Measurements from ENCODE around the gene GPR137C. TPM values are rescaled to one million over a fixed set of nuclear protein-coding genes. Genes with fewer than 3 reads are reported as not detected.

GPR137C gene
- total RNA-seq, 1 experiment from 2014 or later: 0.69 TPM

GRCh38 chr14:52678591-52678990, 126.0 kb downstream of the GPR137C start:
- no peak overlapping the region for H3K4me3 ChIP-seq (ENCODE audit: insufficient read depth, low read depth, low read length)
- no peaks in the 10 kb centered on the region for H3K27me3 ChIP-seq (ENCODE audit: control insufficient read depth, insufficient read depth, low read length)
- DNase-seq: no peak
- H3K36me3 ChIP-seq (replicated peaks; ENCODE audit: control insufficient read depth, insufficient read depth, low read length): no peaks in the 10 kb centered on the region

GRCh38 chr14:52683985-52684520, 131.4 kb downstream of the GPR137C start:
- H3K4me3 ChIP-seq (ENCODE audit: insufficient read depth, low read depth, low read length): no peak overlapping the region
- H3K27me3 ChIP-seq (ENCODE audit: control insufficient read depth, insufficient read depth, low read length): no peaks in the 10 kb centered on the region
- no peaks in the 10 kb centered on the region for H3K36me3 ChIP-seq (replicated peaks; ENCODE audit: control insufficient read depth, insufficient read depth, low read length)
- DNase-seq: no peak

- Histone ChIP-seq H3K4me3 (ENCODE audit: insufficient read depth, low read depth, low read length) (no peak overlapping the region), H3K36me3 (replicated peaks; ENCODE audit: control insufficient read depth, insufficient read depth, low read length) (no peaks in the 10 kb centered on the region), H3K27me3 (ENCODE audit: control insufficient read depth, insufficient read depth, low read length) (no peaks in the 10 kb centered on the region)
- no peak for DNase-seq
Measured at GRCh38 chr14:52686176-52686575, 133.5 kb downstream of the GPR137C start.

Other genes starting within 250 kb of the GPR137C start
- gene PTGER2, start 238.5 kb upstream of the GPR137C start, total RNA-seq (2014; rRNA removed; shearing (Covaris generic)): 0.24 and 1.9 TPM in 2 replicates
- 8.1 and 10.8 TPM in 2 replicates for gene TXNDC16, start 331 bp upstream of the GPR137C start, total RNA-seq (2014; rRNA removed; shearing (Covaris generic))
- 24.6 and 43.1 TPM in 2 replicates for gene ERO1A, start 142.7 kb downstream of the GPR137C start, total RNA-seq (2014; rRNA removed; shearing (Covaris generic))
- gene PSMC6, start 154.4 kb downstream of the GPR137C start, total RNA-seq (2014; rRNA removed; shearing (Covaris generic)): 113 and 143 TPM in 2 replicates
- gene STYX, start 177.3 kb downstream of the GPR137C start, total RNA-seq (2014; rRNA removed; shearing (Covaris generic)): 20.7 and 28.4 TPM in 2 replicates
- gene GNPNAT1, start 238.8 kb downstream of the GPR137C start, total RNA-seq (2014; rRNA removed; shearing (Covaris generic)): 25.7 and 39.6 TPM in 2 replicates